HepG2 (cell line): ENCODE results near the gene CYP26A1. TPM values are rescaled to one million over a fixed set of nuclear protein-coding genes. Genes with fewer than 3 reads are reported as not detected.

Experiments used
- ATAC-seq: fragments of 200-7000 bp; cut with Tn5 transposase; 3 replicates; pipeline ENCODE4 v1.9.1; 2020; ENCODE audit warnings: mild to moderate bottlenecking, moderate library complexity
- BruUV-seq: library from RNA; stranded (reverse); fragments of 400-500 nt; replicated peaks from 2 replicates; lab custom pipeline; 2021; lab: Mats Ljungman, UMichigan
- CTCF ChIA-PET: fragments of 300-600 bp; formaldehyde crosslinking; extraction: SDS; loops from one replicate; lab custom pipeline; 2021; ENCODE audit warnings: low total read pairs, inconsistent platforms, low intra/inter-chr PET ratio; lab: Yijun Ruan, JAX
- POLR2A ChIA-PET: fragments of 350-600 bp; sonication (Branson Sonifier 250); formaldehyde crosslinking; loops from one replicate; lab custom pipeline; 2020; ENCODE audit warnings: antibody characterized with exemption, inconsistent platforms; lab: Yijun Ruan, JAX
- DNase-seq: peaks from one replicate; pipeline ENCODE4 v3.0.0-alpha.2; 2015; ENCODE audit warnings: low spot score
- FAIRE-seq: peaks from 3 replicates; lab custom pipeline; 2011; peaks lifted over from hg19 to GRCh38; lab: Jason Lieb, UNC
- H2AFZ ChIP-seq: one replicate; pipeline ENCODE4 v1.6.1; 2011; ENCODE audit warnings: low read length, inconsistent platforms
- H3K27ac ChIP-seq: fragments of 300-600 bp; 3 replicates; pipeline ENCODE4 v1.8.0; 2011; ENCODE audit warnings: mixed run types, mild to moderate bottlenecking, mixed read lengths, low read length, inconsistent platforms; ENCODE audit not compliant: insufficient read depth; ENCODE audit errors: extremely low read length
- H3K27me3 ChIP-seq, 2 experiments: fragments of 200-600 bp in 1 of 2; 2 replicates in 1 of 2; 3 replicates in 1 of 2; pipeline versions ENCODE4 v1.6.0 to v1.8.0; 2011; ENCODE audit warnings: low read length in 2 of 2, mild to moderate bottlenecking in 2 of 2, moderate library complexity in 2 of 2, inconsistent platforms in 1 of 2; ENCODE audit not compliant: insufficient read depth in 2 of 2, control insufficient read depth in 1 of 2
- H3K36me3 ChIP-seq, 2 experiments: fragments of 200-600 bp in 1 of 2; replicated peaks in 1 of 2; 2 replicates in 1 of 2; 3 replicates in 1 of 2; pipeline versions ENCODE4 v1.5.1 to v1.8.0; 2011; ENCODE audit warnings: low read length in 2 of 2, inconsistent platforms in 1 of 2; ENCODE audit not compliant: insufficient read depth in 2 of 2, control insufficient read depth in 1 of 2
- H3K4me1 ChIP-seq: 2 replicates; pipeline ENCODE4 v1.5.1; 2012; ENCODE audit warnings: low read length, inconsistent platforms; ENCODE audit not compliant: insufficient read depth
- H3K4me2 ChIP-seq: 2 replicates; pipeline ENCODE4 v1.6.0; 2011; ENCODE audit warnings: low read depth, low read length, inconsistent platforms
- H3K4me3 ChIP-seq, 3 experiments: fragments of 200-600 bp in 1 of 3; sonication (generic), shearing (Covaris generic) in 1 of 3; replicated peaks in 1 of 3; 2 replicates each; pipeline ENCODE4 v1.5.1; 2011 to 2016; ENCODE audit warnings: low read length in 3 of 3, inconsistent platforms in 2 of 3, low read depth in 2 of 3, mild to moderate bottlenecking in 2 of 3, control low read depth in 1 of 3, mixed read lengths in 1 of 3; ENCODE audit not compliant: insufficient read depth in 1 of 3
- H3K79me2 ChIP-seq: one replicate; pipeline ENCODE4 v1.6.1; 2011; ENCODE audit warnings: low read length, inconsistent platforms; ENCODE audit not compliant: insufficient read depth
- H3K9ac ChIP-seq: 2 replicates; pipeline ENCODE4 v1.6.0; 2011; ENCODE audit warnings: mild to moderate bottlenecking, low read depth, low read length, inconsistent platforms; ENCODE audit not compliant: insufficient read depth
- H3K9me3 ChIP-seq: 2 replicates; pipeline ENCODE4 v1.5.1; 2012; ENCODE audit warnings: mild to moderate bottlenecking, low read length
- H4K20me1 ChIP-seq: 2 replicates; pipeline ENCODE4 v1.6.0; 2011; ENCODE audit warnings: inconsistent platforms, mild to moderate bottlenecking, low read length, moderate library complexity; ENCODE audit not compliant: insufficient read depth
- ETV6 ChIP-seq: sonication (generic); formaldehyde crosslinking; conservative IDR thresholded peaks from 2 replicates; pipeline ENCODE4 v1.4.0; 2020; ENCODE audit warnings: missing genetic modification reagents
- HOXA7 ChIP-seq: sonication (generic); formaldehyde crosslinking; IDR thresholded peaks from 2 replicates; pipeline ENCODE4 v1.8.1; 2022; ENCODE audit warnings: mild to moderate bottlenecking, missing genetic modification reagents, moderate library complexity
- MBD4 ChIP-seq: IDR thresholded peaks from 2 replicates; pipeline ENCODE4 v1.6.1; 2012; ENCODE audit warnings: low read length, inconsistent platforms, borderline replicate concordance
- ONECUT2 ChIP-seq: sonication (generic); formaldehyde crosslinking; IDR thresholded peaks from 2 replicates; pipeline ENCODE4 v1.4.0; 2020; ENCODE audit warnings: missing genetic modification reagents
- RARG ChIP-seq: sonication (generic); formaldehyde crosslinking; IDR thresholded peaks from 2 replicates; pipeline ENCODE4 v1.4.0; 2020; ENCODE audit warnings: low read depth, mild to moderate bottlenecking, missing genetic modification reagents
- SMARCC2 ChIP-seq: fragments of 450-650 bp; IDR thresholded peaks from 2 replicates; pipeline ENCODE4 v1.6.1; 2017; ENCODE audit warnings: antibody characterized with exemption, mild to moderate bottlenecking
- THAP7 ChIP-seq: sonication (generic); formaldehyde crosslinking; IDR thresholded peaks from 2 replicates; pipeline ENCODE4 v1.8.1; 2023; ENCODE audit warnings: mild to moderate bottlenecking, missing genetic modification reagents
- ZEB1 ChIP-seq: IDR thresholded peaks from 2 replicates; pipeline ENCODE4 v1.6.1; 2012; ENCODE audit warnings: mild to moderate bottlenecking, low read depth, inconsistent platforms; ENCODE audit not compliant: insufficient replicate concordance
- ZFP82 ChIP-seq: sonication (generic); formaldehyde crosslinking; IDR thresholded peaks from 2 replicates; pipeline ENCODE4 v1.5.1; 2020; ENCODE audit warnings: mild to moderate bottlenecking, missing genetic modification reagents, borderline replicate concordance
- ZNF296 ChIP-seq: sonication (generic); formaldehyde crosslinking; conservative IDR thresholded peaks from 2 replicates; pipeline ENCODE4 v1.5.0; 2020; ENCODE audit warnings: mild to moderate bottlenecking, missing genetic modification reagents
- ZNF589 ChIP-seq: sonication (generic); formaldehyde crosslinking; conservative IDR thresholded peaks from 2 replicates; pipeline ENCODE4 v1.8.0; 2022; ENCODE audit warnings: mild to moderate bottlenecking, moderate library complexity, missing genetic modification reagents
- ZNF614 ChIP-seq: IDR thresholded peaks from 2 replicates; pipeline ENCODE4 v1.6.1; 2018; ENCODE audit warnings: missing biosample characterization, missing genetic modification reagents, inconsistent platforms, borderline replicate concordance
- ZNF709 ChIP-seq: sonication (generic); formaldehyde crosslinking; IDR thresholded peaks from 2 replicates; pipeline ENCODE4 v1.5.0; 2020; ENCODE audit warnings: mild to moderate bottlenecking, missing genetic modification reagents
- ZNF792 ChIP-seq: IDR thresholded peaks from 2 replicates; pipeline ENCODE4 v1.6.1; 2016
- ZNF850 ChIP-seq: sonication (generic); formaldehyde crosslinking; conservative IDR thresholded peaks from 2 replicates; pipeline ENCODE4 v1.9.0; 2021; ENCODE audit warnings: mild to moderate bottlenecking, missing genetic modification reagents
- ZNF878 ChIP-seq: sonication (generic); formaldehyde crosslinking; IDR thresholded peaks from 2 replicates; pipeline ENCODE4 v1.8.1; 2023; ENCODE audit warnings: mild to moderate bottlenecking, missing genetic modification reagents, moderate library complexity
- WGBS: methylation state at CpG from one replicate; pipeline ENCODE4 v1.1.6; 2017; ENCODE audit warnings: low lambda C conversion rate; 5-methylcytosine and 5-hydroxymethylcytosine counted together
- in situ Hi-C: cut with HindIII; loops from 2 replicates; pipeline ENCODE4 v1.10.0; 2017; ENCODE audit warnings: low pct_unique_long_range_greater_than_20kb; ENCODE audit not compliant: extremely low pct_ligation_motif_present
- intact Hi-C: fragments of 100-400 bp; cut with micrococcal nuclease; formaldehyde crosslinking; loops from one replicate; pipeline ENCODE4 v1.10.0; 2022; ENCODE audit not compliant: unreplicated experiment
- polyA plus RNA-seq, 8 experiments: library from polyadenylated mRNA; depleted of rRNA in 3 of 8; stranded (reverse) in 7 of 8; unstranded in 1 of 8; fragments of >200 nt; fragmentation: Illumina TruSeq in 4 of 8; extraction: Trizol in 4 of 8; gene quantifications; 2 replicates each; pipeline versions ENCODE4 v1.2.1 to v1.2.3, GENCODE V29; 2011 to 2016; ENCODE audit warnings: low read depth in 4 of 8, missing spikeins in 1 of 8, mixed read lengths in 1 of 8; ENCODE audit not compliant: insufficient read depth in 1 of 8
- total RNA-seq, 5 experiments: library from RNA; depleted of rRNA; stranded (reverse); fragments of >200 nt; fragmentation: Illumina TruSeq; extraction: Trizol; gene quantifications; 2 replicates each; pipeline ENCODE4 v1.2.3, GENCODE V29; 2016; ENCODE audit warnings: low read depth in 1 of 5
- TF ChIP-seq, protein P1 (sequence below): sonication (generic); formaldehyde crosslinking; IDR thresholded peaks from 2 replicates; pipeline ENCODE4 v1.4.0; 2020; ENCODE audit warnings: missing genetic modification reagents, borderline replicate concordance
- TF ChIP-seq, protein P2 (sequence below): IDR thresholded peaks from 2 replicates; pipeline ENCODE4 v1.6.1; 2016; ENCODE audit warnings: mild to moderate bottlenecking

CYP26A1 gene
- total and polyA plus RNA-seq, 2 of the 13 experiments (the other 11 are each of a cell fraction or from before 2014, with no cell fraction given), result 0.15 TPM; not detected in 1

DNA sequence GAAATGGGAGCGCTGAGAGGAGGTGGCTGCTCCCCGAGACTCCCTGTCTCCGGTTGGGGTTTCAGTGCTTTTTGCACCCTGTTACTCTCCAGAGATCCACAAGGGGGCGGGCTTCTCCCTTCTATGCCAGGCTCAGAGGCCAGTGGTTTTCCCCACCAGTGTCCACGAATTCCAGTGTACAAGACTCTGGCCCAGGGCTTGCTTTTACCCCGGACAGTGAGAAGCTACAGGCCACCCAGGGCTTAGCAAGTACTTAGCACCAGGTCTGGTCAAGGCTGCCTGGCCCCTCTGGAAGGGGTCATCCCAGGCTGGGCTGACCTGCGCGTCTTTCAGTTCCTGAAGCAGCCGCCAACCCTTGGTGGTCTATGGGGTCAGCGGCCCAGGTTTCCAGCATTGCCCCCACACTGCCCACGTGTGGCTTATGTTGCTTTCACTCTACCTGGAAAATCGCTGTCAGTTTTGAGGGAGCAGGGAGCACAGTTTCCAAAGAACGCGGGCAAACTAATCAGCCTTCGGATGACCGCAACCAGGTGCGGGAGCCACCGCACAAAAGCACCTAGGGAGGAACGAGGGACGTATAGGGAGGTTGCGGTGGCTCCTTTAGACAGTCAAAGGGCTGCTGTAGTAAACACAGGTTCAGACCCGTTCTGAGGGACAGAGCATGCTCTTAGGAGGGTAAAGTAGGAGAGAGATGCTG, 6.8 kb downstream of the CYP26A1 start:
- Histone ChIP-seq H3K27me3 (peaks cover 0 to 15% of the 10 kb centered on the region in 2 experiments; a peak in 2 of 5 replicates), H3K27ac (no peak overlapping the region), H3K9ac (no peak overlapping the region), H3K4me1 (peaks cover 41% of the 10 kb centered on the region), H2AFZ (no peak overlapping the region), H3K9me3 (no peaks in the 10 kb centered on the region), H4K20me1 (no peaks in the 10 kb centered on the region), H3K79me2 (no peaks in the 10 kb centered on the region), H3K36me3 (no peaks in the 10 kb centered on the region), H3K4me2 (peak overlapping the region; percentile 33), H3K4me3 (no peak overlapping the region)
- in situ Hi-C loops (loop anchor here (5.0 kb wide), 1 partner anchor 272 kb away; no protein-coding TSS in a partner anchor), intact Hi-C loops (loop anchor here (1.0 kb wide), 2 partner anchors 209 to 272 kb away; no protein-coding TSS in a partner anchor)
- FAIRE-seq, result no peak
- 50% methylated on average over 20 of the region's 22 CpGs for WGBS
- DNase-seq, result peak; percentile 29
- POLR2A ChIA-PET, result no interaction called here
- BruUV-seq, result no TSS peak
- CTCF ChIA-PET, result interaction anchor here (1.3 to 3.5 kb wide), 3 partner anchors 74 to 272 kb away, joined by 3 to 20 read pairs (median 9); no protein-coding TSS in a partner anchor
- peak; percentile 81 for ATAC-seq
- TF ChIP-seq ONECUT2 (CRISPR knock-in tag) (no peak), ZNF792 (CRISPR knock-in tag) (no peak), ZEB1 (no peak), ZNF589 (no peak), HOXA7 (CRISPR knock-in tag) (no peak), ZNF878 (no peak), RARG (CRISPR knock-in tag) (no peak), THAP7 (CRISPR knock-in tag) (no peak), SMARCC2 (no peak), ZNF296 (no peak), ZNF850 (CRISPR knock-in tag) (no peak), ZNF614 (CRISPR knock-in tag) (no peak), ETV6 (CRISPR knock-in tag) (no peak), ZNF709 (CRISPR knock-in tag) (0 out of 2 replicates have a peak, but pooled peaks have one; percentile 8), MBD4 (no peak), ZFP82 (no peak)
- TF ChIP-seq, protein P1, sequence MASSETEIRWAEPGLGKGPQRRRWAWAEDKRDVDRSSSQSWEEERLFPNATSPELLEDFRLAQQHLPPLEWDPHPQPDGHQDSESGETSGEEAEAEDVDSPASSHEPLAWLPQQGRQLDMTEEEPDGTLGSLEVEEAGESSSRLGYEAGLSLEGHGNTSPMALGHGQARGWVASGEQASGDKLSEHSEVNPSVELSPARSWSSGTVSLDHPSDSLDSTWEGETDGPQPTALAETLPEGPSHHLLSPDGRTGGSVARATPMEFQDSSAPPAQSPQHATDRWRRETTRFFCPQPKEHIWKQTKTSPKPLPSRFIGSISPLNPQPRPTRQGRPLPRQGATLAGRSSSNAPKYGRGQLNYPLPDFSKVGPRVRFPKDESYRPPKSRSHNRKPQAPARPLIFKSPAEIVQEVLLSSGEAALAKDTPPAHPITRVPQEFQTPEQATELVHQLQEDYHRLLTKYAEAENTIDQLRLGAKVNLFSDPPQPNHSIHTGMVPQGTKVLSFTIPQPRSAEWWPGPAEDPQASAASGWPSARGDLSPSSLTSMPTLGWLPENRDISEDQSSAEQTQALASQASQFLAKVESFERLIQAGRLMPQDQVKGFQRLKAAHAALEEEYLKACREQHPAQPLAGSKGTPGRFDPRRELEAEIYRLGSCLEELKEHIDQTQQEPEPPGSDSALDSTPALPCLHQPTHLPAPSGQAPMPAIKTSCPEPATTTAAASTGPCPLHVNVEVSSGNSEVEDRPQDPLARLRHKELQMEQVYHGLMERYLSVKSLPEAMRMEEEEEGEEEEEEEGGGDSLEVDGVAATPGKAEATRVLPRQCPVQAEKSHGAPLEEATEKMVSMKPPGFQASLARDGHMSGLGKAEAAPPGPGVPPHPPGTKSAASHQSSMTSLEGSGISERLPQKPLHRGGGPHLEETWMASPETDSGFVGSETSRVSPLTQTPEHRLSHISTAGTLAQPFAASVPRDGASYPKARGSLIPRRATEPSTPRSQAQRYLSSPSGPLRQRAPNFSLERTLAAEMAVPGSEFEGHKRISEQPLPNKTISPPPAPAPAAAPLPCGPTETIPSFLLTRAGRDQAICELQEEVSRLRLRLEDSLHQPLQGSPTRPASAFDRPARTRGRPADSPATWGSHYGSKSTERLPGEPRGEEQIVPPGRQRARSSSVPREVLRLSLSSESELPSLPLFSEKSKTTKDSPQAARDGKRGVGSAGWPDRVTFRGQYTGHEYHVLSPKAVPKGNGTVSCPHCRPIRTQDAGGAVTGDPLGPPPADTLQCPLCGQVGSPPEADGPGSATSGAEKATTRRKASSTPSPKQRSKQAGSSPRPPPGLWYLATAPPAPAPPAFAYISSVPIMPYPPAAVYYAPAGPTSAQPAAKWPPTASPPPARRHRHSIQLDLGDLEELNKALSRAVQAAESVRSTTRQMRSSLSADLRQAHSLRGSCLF (CRISPR knock-in tag), result no peak
- TF ChIP-seq, protein P2, sequence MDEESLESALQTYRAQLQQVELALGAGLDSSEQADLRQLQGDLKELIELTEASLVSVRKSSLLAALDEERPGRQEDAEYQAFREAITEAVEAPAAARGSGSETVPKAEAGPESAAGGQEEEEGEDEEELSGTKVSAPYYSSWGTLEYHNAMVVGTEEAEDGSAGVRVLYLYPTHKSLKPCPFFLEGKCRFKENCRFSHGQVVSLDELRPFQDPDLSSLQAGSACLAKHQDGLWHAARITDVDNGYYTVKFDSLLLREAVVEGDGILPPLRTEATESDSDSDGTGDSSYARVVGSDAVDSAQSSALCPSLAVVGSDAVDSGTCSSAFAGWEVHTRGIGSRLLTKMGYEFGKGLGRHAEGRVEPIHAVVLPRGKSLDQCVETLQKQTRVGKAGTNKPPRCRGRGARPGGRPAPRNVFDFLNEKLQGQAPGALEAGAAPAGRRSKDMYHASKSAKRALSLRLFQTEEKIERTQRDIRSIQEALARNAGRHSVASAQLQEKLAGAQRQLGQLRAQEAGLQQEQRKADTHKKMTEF (CRISPR knock-in tag), result no peak
